ENCODE measurements around the gene MATN3.

The MATN3 gene

DNA sequence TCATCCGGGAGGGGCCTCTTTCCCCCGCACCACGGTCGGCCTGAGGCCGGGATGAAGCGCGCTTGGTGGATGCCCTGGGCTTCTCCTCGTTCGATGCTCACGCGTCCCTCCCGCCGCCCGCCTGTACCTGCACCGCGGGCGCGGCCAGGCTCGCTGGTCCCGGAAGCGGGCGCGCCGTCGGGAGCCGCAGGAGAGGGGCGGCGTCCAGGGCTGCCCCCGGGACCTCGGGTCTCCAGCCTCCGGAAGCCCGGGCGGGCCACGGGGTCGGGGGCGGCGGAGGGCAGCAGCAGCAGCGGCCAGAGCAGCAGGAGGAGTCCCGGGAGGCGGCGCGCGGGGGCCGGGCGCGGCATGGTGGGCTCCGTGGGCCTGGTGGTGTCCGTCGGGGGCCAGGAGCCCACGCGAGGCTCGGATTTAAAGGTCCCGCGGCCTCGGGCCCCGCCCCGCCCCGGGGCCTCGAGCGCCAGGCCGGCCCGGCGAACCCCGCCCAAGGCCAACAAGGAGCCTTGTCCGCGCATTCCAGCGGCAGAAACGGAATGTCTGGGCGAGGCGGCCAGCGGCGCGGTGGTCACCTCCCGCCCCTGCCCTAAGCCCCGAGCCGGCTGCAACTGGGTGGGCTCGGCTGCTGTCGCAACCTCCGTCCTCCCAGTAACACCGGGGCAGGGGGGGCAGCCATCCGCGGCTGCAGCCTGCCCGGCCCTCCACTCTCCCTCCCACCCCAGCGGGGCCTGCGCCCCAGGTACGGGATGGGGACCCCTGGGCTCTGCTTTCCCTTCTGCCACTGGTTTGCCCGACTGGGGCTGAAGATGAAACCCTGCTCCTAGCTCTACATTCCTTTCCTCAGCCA is at the start of gene MATN3:
TSS of gene MATN3 (minus strand) at position 387 of the 844 bp plus-strand sequence. CDS start at position 350, 37 bp downstream.
- TF ChIP-seq CTCF (IDR thresholded peaks at IDR 0.05) = no peak

DNA sequence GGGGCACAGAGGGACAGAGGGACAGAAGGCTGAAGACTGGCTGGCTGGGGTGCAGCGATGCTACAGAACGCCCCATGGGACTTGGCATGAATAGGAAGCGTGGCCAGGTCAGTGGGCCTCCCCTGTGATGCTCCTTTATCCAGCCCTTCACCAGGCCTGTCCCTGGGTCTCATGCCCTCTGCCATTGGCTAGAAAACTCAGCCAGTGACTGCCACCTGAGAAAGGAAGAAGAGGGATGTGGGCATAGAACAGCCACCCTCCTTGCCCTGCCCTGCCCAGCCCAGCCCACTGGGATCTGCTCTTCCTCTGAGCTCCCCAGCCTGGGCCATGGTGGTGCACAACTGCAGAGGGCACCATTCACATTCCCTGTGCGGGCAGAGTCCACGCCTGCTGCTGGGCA is 49.5 kb upstream of the MATN3 start:
- no peak for TF ChIP-seq CTCF (IDR thresholded peaks at IDR 0.05)

DNA sequence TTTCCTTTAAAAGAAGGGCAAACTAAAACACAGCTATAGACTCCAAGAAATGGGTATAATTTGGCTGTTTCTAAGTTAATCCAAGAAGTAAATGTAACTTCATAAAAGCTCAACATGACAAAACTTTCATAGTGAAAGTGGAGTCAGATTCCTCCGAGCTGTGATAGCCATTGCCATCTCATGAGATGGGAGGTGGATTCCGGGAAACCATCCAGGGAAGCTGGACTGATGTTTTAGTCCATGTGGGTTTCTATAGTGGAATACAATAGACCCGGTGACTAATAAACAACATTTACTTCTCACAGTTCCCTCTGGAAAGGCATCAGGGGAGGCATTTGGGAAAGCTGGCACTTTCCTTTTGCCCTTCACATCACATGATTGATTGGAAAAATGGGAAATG is 49.0 kb upstream of the MATN3 start:
- TF ChIP-seq CTCF (IDR thresholded peaks at IDR 0.05) = no peak

GRCh38 chr2:20060106-20060505 is 47.6 kb upstream of the MATN3 start:
- no peak for TF ChIP-seq CTCF (IDR thresholded peaks at IDR 0.05)

GRCh38 chr2:20057268-20057667 is 44.8 kb upstream of the MATN3 start:
- no peak for TF ChIP-seq CTCF (IDR thresholded peaks at IDR 0.05)

DNA sequence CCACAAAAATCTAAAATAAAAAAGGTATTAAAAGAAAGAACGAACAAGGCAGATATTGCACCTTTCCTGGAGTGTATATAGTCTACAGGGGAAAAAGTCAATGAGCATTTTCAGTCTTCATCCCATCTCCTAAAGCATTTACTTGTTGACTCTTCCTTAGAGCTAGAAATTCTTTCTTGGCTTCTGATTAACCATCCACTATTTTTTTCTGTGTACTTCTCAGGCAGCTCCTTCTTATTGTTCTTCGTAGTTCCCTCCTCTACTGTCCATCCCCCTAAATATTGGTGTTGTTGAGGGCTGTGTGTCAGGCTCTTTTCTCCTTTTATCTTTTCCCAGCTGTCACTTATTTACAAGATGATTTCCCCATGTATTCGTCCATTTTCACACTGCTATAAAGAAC is 42.5 kb upstream of the MATN3 start:
- no peak for TF ChIP-seq CTCF (IDR thresholded peaks at IDR 0.05)

- no peak for TF ChIP-seq CTCF (IDR thresholded peaks at IDR 0.05)
Observed at GRCh38 chr2:20054119-20054518, 41.7 kb upstream of the MATN3 start.
